GM21367 (cell line): Measurements from ENCODE around the gene RABGAP1L.
"Not testable (repeated sequence)": the region's sequence is repeated elsewhere in the genome, so short reads cannot be mapped to it uniquely, and the experiment has no call there.

Experiments
- ATAC-seq: cut with Tn5 transposase; IDR thresholded peaks from one replicate; pipeline ENCODE4 v1.9.1; 2021; ENCODE audit not compliant: unreplicated experiment

RABGAP1L gene

GRCh38 chr1:174848593-174849560, 689.6 kb downstream of the RABGAP1L start:
- not testable (repeated sequence) for ATAC-seq

- no peak for ATAC-seq
Measured at GRCh38 chr1:174850726-174851125, 691.4 kb downstream of the RABGAP1L start.

GRCh38 chr1:174858301-174858700, 699.0 kb downstream of the RABGAP1L start:
- ATAC-seq = no peak

GRCh38 chr1:174870319-174870718, 711.0 kb downstream of the RABGAP1L start:
- ATAC-seq = no peak

GRCh38 chr1:174871886-174872285, 712.6 kb downstream of the RABGAP1L start:
- ATAC-seq = no peak

GRCh38 chr1:174872615-174873058, 713.3 kb downstream of the RABGAP1L start:
- no peak for ATAC-seq

- peak; percentile 57 for ATAC-seq
Measured at GRCh38 chr1:174874331-174875053, 715.2 kb downstream of the RABGAP1L start.

GRCh38 chr1:174875306-174875705, 716.0 kb downstream of the RABGAP1L start:
- no peak for ATAC-seq

- no peak for ATAC-seq
Measured at GRCh38 chr1:174877208-174877673, 717.9 kb downstream of the RABGAP1L start.

GRCh38 chr1:174880171-174880570, 720.9 kb downstream of the RABGAP1L start:
- no peak for ATAC-seq

GRCh38 chr1:174883409-174883808, 724.1 kb downstream of the RABGAP1L start:
- ATAC-seq = no peak

GRCh38 chr1:174884038-174884437, 724.7 kb downstream of the RABGAP1L start:
- no peak for ATAC-seq

GRCh38 chr1:174884566-174884965, 725.2 kb downstream of the RABGAP1L start:
- ATAC-seq = no peak

- no peak for ATAC-seq
Measured at GRCh38 chr1:174890024-174890423, 730.7 kb downstream of the RABGAP1L start.

- ATAC-seq = no peak
Measured at GRCh38 chr1:174892016-174892415, 732.7 kb downstream of the RABGAP1L start.

- ATAC-seq = no peak
Measured at GRCh38 chr1:174894117-174894762, 734.9 kb downstream of the RABGAP1L start.

GRCh38 chr1:174895610-174896009, 736.3 kb downstream of the RABGAP1L start:
- not testable (repeated sequence) for ATAC-seq

- no peak for ATAC-seq
Measured at GRCh38 chr1:174898102-174898797, 738.9 kb downstream of the RABGAP1L start.

- no peak for ATAC-seq
Measured at GRCh38 chr1:174900317-174900716, 741.0 kb downstream of the RABGAP1L start.

GRCh38 chr1:174902531-174903099, 743.3 kb downstream of the RABGAP1L start:
- no peak for ATAC-seq
